ENCODE data around the gene ACER2. TPM values are rescaled to one million over a fixed set of nuclear protein-coding genes. Genes with fewer than 3 reads are reported as not detected.
A peak's percentile ranks its signal among the peaks of the same experiment; 100 is the strongest.

Gene ACER2
- total RNA-seq, 1 donor from 2014 or later: 15.7 TPM

DNA sequence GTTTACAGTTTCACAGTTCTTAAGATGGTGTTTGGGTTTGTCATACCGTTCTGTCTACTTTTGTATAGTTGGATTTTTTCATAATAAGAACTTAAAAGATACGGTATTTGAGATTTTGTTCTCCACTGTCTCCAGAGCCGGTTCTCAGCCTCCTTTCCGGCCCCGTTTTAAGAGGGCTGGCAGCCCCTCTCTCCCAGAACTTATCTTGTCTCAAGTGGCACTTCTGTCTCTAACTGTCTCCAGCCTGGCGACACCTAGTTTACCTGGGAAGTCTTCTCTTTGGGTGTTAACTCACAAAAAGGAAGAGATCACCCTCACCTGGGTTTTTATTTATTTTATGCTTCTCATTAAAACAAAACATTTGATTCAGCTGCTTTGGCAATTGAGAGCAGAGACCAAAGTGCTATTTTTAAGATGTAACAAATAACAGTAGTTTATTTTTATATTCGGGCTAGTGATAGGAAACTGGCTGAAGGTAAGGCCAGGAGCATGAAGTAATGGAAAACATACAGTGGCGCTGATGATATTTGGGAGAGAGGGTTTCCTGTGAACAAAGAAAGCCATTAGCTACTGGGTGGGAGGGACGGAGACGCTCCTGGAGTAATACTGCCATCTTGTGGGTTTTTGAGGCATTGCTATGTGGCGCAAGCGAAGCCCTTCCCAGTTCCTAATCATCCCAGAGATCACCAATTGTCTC is 48.3 kb downstream of the ACER2 start:
- DNase-seq: peak; percentile 90

DNA sequence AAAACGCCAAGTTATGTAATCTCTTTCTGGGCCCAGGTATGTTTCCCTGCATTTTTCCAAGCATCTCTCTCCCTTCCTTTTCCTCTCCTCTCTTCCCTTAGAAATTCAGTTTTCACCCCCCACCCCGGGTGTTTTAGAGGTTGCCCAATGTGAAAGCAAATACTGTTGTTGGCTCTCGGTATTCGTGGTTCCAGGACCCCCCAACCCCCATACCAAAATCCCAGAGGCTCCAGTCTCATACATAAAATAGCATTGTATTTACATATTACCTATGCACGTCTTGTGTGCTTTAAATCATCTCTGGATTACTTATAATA is 48.8 kb downstream of the ACER2 start:
- DNase-seq: no peak

- no peak for DNase-seq
Measured at GRCh38 chr9:19460243-19460642, 51.4 kb downstream of the ACER2 start.

DNA sequence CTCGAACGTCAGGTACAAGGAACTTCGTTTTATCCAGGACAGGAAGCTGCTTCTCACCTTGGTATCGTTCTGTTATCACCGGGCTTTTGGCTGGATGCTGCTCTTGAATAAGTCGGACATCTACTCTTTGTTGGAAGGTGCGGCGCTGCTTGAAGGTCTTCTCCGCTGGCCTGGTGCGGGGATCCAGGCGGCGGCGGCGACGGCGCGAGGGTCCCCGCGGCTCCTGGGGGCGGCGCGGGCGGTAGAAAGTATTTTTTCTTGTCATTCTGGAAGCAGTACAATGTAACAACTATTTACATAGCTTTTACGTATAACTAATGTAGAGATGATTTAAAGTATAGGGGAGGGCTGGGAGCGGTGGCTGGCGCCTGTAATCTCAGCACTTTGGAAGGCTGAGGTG is 52.3 kb downstream of the ACER2 start:
- no peak for DNase-seq

- DNase-seq: no peak
Measured at GRCh38 chr9:19464061-19464763, 55.4 kb downstream of the ACER2 start.

- peak; percentile 80 for DNase-seq
Measured at GRCh38 chr9:19464764-19465585, 56.2 kb downstream of the ACER2 start.

GRCh38 chr9:19465586-19466279 is 56.9 kb downstream of the ACER2 start:
- no peak for DNase-seq

DNA sequence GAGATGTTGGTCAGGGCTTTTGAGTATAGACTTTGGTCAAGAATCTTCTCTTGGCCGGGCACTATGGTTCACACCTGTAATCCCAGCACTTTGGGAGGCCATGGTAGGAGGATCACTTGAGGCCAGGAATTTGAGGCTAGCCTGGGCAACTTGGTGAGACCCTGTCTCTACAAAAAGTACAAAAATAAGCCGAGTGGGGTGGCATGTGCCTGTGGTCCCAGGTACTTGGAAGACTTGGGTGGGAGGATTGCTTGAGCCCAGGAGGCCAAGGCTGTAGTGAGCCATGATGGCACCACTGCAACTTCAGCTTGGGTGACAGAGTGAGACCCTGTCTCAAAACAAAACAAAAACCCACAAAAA is 57.5 kb downstream of the ACER2 start:
- DNase-seq: no peak

GRCh38 chr9:19469271-19469670 is 60.5 kb downstream of the ACER2 start:
- no peak for DNase-seq

DNA sequence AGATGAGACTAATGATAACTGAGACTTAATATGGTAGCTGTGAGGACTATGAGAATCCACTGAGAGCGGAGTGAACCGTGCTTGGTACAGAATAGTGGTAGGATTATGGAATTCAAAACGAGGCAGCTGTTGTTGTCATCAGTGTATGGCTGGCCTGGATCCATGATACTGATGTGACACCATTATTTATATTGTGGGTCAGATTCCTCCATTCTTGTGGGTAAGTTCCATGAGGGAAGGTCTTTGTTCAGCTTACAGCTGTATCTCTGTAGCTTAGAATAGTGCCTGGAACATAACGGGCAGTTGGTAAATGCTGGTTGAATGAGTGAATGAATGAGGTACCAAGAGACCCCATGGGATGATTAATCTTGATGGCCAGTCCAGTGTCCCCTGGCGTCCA is 61.8 kb downstream of the ACER2 start:
- no peak for DNase-seq

GRCh38 chr9:19470981-19471650 is 62.3 kb downstream of the ACER2 start:
- DNase-seq: no peak

DNA sequence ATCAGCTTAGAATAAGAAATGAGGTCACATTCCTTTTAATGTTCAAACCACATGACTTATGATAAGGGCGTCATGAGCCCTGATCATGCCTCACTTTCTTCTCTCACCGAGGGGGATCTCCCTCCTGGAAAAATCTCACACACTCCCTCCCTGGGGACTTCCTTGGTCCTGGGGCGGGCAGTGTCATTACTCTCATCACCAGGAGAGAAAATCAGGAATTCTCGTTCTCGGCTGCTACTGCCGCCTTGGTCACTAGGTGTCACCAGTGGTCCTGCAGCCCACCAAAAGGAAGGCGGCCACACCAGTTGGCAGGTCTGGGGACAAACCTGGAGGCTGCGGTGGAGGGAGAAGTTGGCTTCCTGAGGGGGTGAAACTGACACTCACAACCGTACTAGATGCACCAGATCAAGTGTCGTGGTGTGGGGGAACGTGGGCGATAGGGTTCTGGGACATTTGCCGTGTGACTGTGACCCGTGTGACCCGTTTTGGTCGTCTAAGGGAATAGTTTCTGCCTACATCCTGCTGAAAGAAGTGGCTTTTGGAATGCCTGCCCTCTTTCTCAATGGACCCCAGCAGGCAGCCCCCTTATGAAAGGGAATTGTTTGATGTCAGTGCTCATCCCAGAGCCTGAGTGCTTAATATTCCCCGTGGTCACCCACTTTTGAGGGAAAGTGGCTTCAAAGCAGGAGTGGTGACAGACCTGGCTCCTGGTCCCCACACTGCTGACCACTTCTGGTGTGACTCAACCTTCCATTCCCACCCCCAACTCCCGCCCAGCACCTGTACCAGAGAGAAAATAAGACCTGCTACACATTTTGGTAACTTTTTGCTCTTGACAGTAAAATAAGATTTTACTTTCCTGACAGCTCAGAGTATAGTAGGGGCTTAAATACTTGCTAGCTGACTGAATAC is 63.2 kb downstream of the ACER2 start:
- DNase-seq: peak; percentile 69

GRCh38 chr9:19473605-19474004 is 64.8 kb downstream of the ACER2 start:
- DNase-seq: no peak

DNA sequence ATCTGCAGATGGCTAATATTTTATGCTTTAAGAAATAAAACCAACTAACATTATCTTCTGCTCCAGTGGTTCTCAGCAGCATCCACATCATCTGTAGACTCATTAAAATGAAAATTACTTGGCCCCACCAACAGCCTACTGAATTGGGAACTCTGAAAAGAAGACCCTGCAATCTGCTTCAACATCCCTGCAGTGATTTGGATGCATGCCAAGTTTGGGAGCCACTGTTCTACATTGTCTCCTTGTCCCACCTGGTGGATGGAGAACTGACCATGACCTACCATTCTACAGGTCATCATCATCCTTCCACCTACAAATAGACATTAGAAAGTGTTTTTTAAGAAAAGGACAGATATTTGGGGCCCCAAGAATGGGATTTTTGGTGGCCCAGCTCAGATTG is 71.1 kb downstream of the ACER2 start:
- no peak for DNase-seq

DNA sequence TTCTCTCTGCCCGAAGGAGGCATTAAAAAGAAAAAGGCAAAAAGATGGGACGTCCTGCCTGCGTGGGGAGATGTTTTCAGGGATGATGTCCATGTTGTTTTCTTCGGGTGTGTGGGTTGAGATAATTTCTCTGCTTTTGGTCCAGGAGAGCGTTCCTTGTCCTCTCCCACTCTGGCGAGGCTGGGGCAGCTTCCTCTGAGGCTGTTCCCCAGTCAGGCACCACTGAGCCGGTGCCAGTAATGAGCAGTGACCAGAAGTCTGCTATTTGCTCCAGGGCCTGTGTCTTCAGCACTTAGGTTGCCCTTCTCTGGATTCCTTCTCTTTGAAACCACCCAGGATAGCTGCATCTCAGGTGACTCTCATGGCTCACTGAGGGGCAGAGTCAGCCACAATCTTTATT is 71.5 kb downstream of the ACER2 start:
- no peak for DNase-seq

DNA sequence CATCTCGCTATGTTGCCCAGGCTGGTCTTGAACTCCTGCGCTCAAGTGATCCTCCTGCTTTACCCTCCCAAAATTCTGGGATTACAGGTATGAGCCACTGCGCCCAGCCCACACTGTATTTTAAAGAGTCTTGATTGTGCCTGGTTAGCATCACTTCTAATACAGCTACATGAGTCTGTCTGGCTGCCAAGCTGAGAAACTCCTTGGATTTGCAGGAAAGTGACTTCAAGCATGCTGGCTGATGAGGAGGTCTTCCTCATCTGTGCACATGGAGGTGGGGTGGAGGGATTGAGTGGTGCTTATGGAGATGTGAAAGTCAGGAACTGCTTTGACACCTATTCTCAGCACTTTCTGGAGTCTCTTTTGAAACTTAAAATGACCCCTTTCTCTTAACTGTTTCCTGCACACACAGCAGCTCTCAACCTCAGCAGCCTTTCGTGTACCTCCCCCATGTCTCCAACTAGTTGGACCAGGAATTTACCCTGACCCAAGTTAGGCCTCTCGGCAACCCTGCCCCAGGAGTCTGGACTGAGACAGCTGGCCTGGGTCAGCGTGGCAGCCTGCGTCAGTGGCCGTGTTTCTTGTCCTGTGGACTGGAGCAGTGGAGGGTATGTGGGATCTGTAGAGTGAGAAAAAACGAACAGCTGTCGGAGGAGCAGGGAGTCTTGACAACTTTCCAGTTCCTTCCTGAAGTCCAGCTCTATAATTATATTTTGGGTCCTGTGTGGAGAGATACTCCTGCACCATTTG is 72.5 kb downstream of the ACER2 start:
- DNase-seq: no peak

GRCh38 chr9:19481971-19482404 is 73.2 kb downstream of the ACER2 start:
- no peak for DNase-seq

GRCh38 chr9:19484699-19485098 is 75.9 kb downstream of the ACER2 start:
- no peak for DNase-seq

DNA sequence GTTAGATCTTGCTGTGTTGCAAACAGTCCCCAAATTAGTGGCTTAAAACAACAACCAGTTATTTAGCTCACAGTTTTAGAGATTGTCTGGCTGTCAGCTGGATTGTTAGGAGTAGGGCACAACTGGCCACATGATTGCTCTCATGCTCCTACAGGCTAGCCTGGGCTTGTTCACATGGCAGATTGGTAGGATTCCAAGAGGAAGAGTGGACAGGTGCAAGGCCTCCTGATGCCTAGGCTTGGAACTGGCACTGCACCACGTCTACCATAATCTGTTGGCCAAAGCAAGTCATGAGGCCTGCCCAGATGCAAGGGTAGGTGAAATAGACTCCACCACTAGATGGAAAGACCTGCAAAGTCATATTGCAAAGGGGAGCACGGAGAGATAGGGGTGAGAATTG is 76.4 kb downstream of the ACER2 start:
- DNase-seq: no peak

GRCh38 chr9:19486803-19487202 is 78.0 kb downstream of the ACER2 start:
- DNase-seq: no peak

DNA sequence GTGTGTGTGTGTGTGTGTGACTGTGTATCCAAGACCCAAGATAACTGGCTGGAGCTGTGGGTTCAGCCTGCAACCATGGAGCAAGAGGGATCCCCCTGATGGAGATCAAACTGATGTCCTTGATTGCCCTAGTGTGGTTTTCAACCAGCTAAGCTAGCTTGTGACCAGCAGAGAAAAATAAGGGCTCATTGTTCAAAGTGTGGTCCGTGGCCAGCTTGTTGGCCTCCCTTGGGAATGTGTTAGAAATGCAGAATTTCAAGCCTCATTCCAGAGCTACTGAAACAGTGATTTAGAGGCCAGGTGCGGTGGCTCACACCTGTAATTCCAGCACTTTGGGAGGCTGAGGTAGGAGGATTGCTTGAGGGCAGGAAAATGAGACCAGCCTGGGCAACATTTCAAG is 79.9 kb downstream of the ACER2 start:
- DNase-seq: no peak
